Loucy (cell line): ENCODE measurements around the gene MRPS24.

Experiments used
- H2AFZ ChIP-seq: fragments of 200-600 bp; sonication (generic); 2 replicates; pipeline ENCODE4 v1.6.0; 2016; ENCODE audit warnings: antibody characterized with exemption, mild to moderate bottlenecking, low read length, moderate library complexity
- H3F3A ChIP-seq: fragments of 200-600 bp; 2 replicates; pipeline ENCODE4 v1.6.0; 2016; ENCODE audit warnings: antibody characterized with exemption, low read depth, mild to moderate bottlenecking
- H3K27me3 ChIP-seq: fragments of 200-600 bp; sonication (generic); 2 replicates; pipeline ENCODE4 v1.6.1; 2014; ENCODE audit warnings: low read length, mild to moderate bottlenecking; ENCODE audit not compliant: insufficient read depth, poor library complexity, severe bottlenecking
- H3K36me3 ChIP-seq: fragments of 200-600 bp; sonication (generic); 2 replicates; pipeline ENCODE4 v1.6.1; 2016; ENCODE audit warnings: low read length; ENCODE audit not compliant: insufficient read depth
- H3K4me1 ChIP-seq: fragments of 200-600 bp; sonication (generic); 2 replicates; pipeline ENCODE4 v1.5.1; 2014; ENCODE audit warnings: low read length, mild to moderate bottlenecking; ENCODE audit not compliant: insufficient read depth, poor library complexity, severe bottlenecking
- H3K4me2 ChIP-seq: fragments of 200-600 bp; sonication (generic); 2 replicates; pipeline ENCODE4 v1.6.0; 2014; ENCODE audit warnings: antibody characterized with exemption, low read length, low read depth, mild to moderate bottlenecking; ENCODE audit not compliant: poor library complexity, severe bottlenecking
- H3K4me3 ChIP-seq: fragments of 200-600 bp; sonication (generic); 2 replicates; pipeline ENCODE4 v1.5.1; 2014; ENCODE audit warnings: low read length, mild to moderate bottlenecking, mixed read lengths; ENCODE audit not compliant: poor library complexity, severe bottlenecking
- H3K79me2 ChIP-seq: fragments of 200-600 bp; sonication (generic); 2 replicates; pipeline ENCODE4 v1.6.1; 2014; ENCODE audit warnings: low read length; ENCODE audit not compliant: insufficient read depth
- H3K9ac ChIP-seq: fragments of 200-600 bp; sonication (generic); 2 replicates; pipeline ENCODE4 v1.6.0; 2014; ENCODE audit warnings: mild to moderate bottlenecking, low read depth, low read length, moderate library complexity; ENCODE audit not compliant: poor library complexity, severe bottlenecking
- H3K9me2 ChIP-seq: fragments of 200-600 bp; sonication (generic); replicated peaks from 2 replicates; pipeline ENCODE4 v1.6.1; 2016; ENCODE audit warnings: low read depth, low read length, mixed read lengths
- H3K9me3 ChIP-seq: fragments of 200-600 bp; sonication (generic); 2 replicates; pipeline ENCODE4 v1.6.1; 2014; ENCODE audit warnings: mild to moderate bottlenecking, antibody characterized with exemption, low read length, low read depth; ENCODE audit not compliant: insufficient read depth
- H4K20me1 ChIP-seq: fragments of 200-600 bp; sonication (generic); 2 replicates; pipeline ENCODE4 v1.6.0; 2014; ENCODE audit warnings: antibody characterized with exemption, low read length, mild to moderate bottlenecking; ENCODE audit not compliant: insufficient read depth, poor library complexity, severe bottlenecking
- CTCF ChIP-seq: fragments of 200-600 bp; sonication (generic); conservative IDR thresholded peaks from 2 replicates; pipeline ENCODE4 v1.5.1; 2014; ENCODE audit warnings: mild to moderate bottlenecking, antibody characterized with exemption, low read length
- EZH2phosphoT487 ChIP-seq: fragments of 200-600 bp; IDR thresholded peaks from 2 replicates; pipeline ENCODE4 v1.6.1; 2018; ENCODE audit warnings: antibody characterized with exemption, mild to moderate bottlenecking, moderate library complexity, borderline replicate concordance

MRPS24 gene

GRCh38 chr7:43844257-43844656, 25.1 kb downstream of the MRPS24 start:
- no peak overlapping the region for H3K4me2 ChIP-seq

GRCh38 chr7:43843296-43843695, 26.0 kb downstream of the MRPS24 start:
- Histone ChIP-seq H3K79me2 (no peaks in the 10 kb centered on the region), H3K4me1 (no peaks in the 10 kb centered on the region), H4K20me1 (no peaks in the 10 kb centered on the region), H3K36me3 (no peaks in the 10 kb centered on the region), H3K9me2 (no peaks in the 10 kb centered on the region), H3K4me2 (no peak overlapping the region), H3K9me3 (no peaks in the 10 kb centered on the region), H3F3A (no peaks in the 10 kb centered on the region), H3K4me3 (no peak overlapping the region), H3K27me3 (no peaks in the 10 kb centered on the region), H2AFZ (no peak overlapping the region), H3K9ac (no peak overlapping the region)
- TF ChIP-seq CTCF, result no peak
- no peak for TF ChIP-seq EZH2phosphoT487

More at GRCh38 chr7:43844257-43844656, 25.1 kb downstream of the MRPS24 start:
- Histone ChIP-seq H2AFZ (no peak overlapping the region), H3K9me2 (no peaks in the 10 kb centered on the region), H3K9me3 (no peaks in the 10 kb centered on the region), H3K79me2 (no peaks in the 10 kb centered on the region), H3K36me3 (no peaks in the 10 kb centered on the region), H4K20me1 (no peaks in the 10 kb centered on the region), H3K4me3 (no peak overlapping the region), H3K27me3 (peaks cover 6% of the 10 kb centered on the region), H3K4me1 (no peaks in the 10 kb centered on the region), H3K9ac (no peak overlapping the region), H3F3A (no peaks in the 10 kb centered on the region)
- TF ChIP-seq EZH2phosphoT487 (no peak), CTCF (no peak)

- peak overlapping the region; percentile 62 for H3K9ac ChIP-seq
- peak overlapping the region; percentile 77 for H3K4me2 ChIP-seq
- no peaks in the 10 kb centered on the region for H4K20me1 ChIP-seq
- TF ChIP-seq CTCF, result no peak
- no peak for TF ChIP-seq EZH2phosphoT487
- H3K9me2 ChIP-seq, result no peaks in the 10 kb centered on the region
- no peaks in the 10 kb centered on the region for H3K9me3 ChIP-seq
- no peaks in the 10 kb centered on the region; the same call in 1 of the 2 replicates for H3F3A ChIP-seq
- no peaks in the 10 kb centered on the region for H3K79me2 ChIP-seq
- no peaks in the 10 kb centered on the region for H3K4me1 ChIP-seq
- H3K4me3 ChIP-seq, result peak overlapping the region; percentile 67
- no peaks in the 10 kb centered on the region for H3K36me3 ChIP-seq
- peak overlapping the region; percentile 96 for H2AFZ ChIP-seq
- H3K27me3 ChIP-seq, result no peaks in the 10 kb centered on the region
Observed at GRCh38 chr7:43838201-43838658, 31.1 kb downstream of the MRPS24 start.
